GM18526 (cell line): Measurements from ENCODE around the gene COTL1.
A peak's percentile ranks its signal among the peaks of the same experiment; 100 is the strongest.

Experiments used
- POLR2A ChIP-seq: IDR thresholded peaks from 3 replicates; pipeline ENCODE4 v1.6.1; 2011; ENCODE audit not compliant: insufficient read length; ENCODE audit errors: extremely low read depth

The COTL1 gene, protein sequence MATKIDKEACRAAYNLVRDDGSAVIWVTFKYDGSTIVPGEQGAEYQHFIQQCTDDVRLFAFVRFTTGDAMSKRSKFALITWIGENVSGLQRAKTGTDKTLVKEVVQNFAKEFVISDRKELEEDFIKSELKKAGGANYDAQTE

DNA sequence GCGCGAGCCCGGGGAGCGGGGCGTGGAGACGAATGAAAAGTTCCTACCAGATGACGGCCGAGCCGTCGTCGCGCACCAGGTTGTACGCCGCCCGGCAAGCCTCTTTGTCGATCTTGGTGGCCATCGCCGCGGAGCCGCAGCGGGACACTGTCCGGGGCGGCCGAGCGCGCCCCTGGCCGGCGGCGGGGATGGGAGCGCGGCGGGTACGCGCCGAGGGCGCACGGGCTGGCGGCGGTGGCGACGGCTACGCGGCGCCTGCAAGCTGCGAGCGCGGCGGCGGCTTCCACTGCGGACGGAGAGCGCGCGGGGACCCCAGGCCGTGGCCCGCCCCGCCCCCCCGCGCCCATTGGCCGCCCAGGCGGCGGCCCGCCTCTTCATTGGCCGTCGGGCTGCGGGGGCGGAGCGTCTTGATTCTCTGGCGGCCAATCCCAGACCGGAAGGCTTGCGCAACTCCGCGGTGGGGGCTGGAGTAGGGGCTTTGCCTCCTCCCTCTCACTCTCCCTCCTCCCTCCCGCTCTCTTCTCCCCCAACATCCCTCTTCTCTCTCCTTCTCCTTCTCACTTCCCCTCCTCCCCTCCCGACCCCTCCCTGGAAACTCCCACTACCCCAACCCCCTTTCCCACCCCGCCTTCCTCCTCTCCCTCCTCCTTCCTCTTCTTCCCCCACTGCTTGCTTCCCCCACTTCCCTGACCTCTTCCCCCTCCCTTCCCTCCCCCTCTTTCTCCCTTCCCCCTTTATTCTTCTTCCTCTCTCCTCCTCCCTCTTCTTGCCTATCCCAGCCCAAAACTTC, at the start of gene COTL1:
Gene COTL1, minus strand, starts transcription at position 288 of the 790 bp plus-strand sequence. Its CDS starts 164 bp downstream, at position 124.
- peak; percentile 93 for TF ChIP-seq POLR2A

- TF ChIP-seq POLR2A = no peak
These were observed 48.0 kb upstream of the COTL1 start for GRCh38 chr16:84665843-84666242.

- TF ChIP-seq POLR2A = no peak
These were observed 47.5 kb upstream of the COTL1 start for GRCh38 chr16:84665359-84665758.

- no peak for TF ChIP-seq POLR2A
These were observed 45.7 kb upstream of the COTL1 start for GRCh38 chr16:84663433-84664101.

- TF ChIP-seq POLR2A = no peak
These were observed 44.6 kb upstream of the COTL1 start for GRCh38 chr16:84662471-84662870.

DNA sequence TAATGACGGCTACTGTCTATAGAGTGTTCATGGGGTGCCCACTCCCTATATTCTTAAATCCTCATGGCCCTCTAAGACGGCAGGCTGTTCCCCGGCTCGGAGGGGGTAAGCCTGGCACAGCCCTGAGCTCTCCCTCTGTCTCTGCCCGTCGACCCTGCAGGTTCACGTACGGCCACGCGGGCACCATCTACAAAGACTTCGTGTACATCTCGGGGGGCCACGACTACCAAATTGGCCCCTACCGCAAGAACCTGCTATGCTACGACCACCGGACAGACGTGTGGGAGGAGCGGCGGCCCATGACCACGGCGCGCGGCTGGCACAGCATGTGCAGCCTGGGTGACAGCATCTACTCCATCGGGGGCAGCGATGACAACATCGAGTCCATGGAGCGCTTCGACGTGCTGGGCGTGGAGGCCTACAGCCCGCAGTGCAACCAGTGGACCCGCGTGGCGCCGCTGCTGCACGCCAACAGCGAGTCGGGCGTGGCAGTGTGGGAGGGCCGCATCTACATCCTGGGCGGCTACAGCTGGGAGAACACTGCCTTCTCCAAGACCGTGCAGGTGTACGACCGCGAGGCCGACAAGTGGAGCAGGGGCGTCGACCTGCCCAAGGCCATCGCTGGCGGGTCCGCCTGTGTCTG, 43.7 kb upstream of the COTL1 start:
- no peak for TF ChIP-seq POLR2A

DNA sequence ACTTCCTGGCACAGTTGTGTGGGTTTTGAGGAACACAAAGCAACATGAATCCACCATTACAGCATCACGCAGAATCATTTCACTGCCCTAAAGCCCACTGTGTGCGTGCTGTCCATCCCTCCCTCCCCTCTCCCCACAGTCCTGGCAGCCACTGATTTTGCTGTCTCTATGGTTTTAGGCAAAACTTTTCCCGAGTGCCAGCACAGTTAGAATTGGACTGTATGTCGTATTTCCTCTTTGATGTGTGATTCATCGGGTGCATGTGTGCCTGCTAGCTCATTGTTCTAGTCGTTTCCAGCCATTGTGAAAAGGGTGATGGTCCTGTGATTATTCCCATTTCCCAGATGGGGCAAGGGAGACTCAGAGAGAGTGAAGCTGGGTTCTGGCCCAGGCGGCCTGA, 43.1 kb upstream of the COTL1 start:
- TF ChIP-seq POLR2A = no peak

GRCh38 chr16:84659656-84660300, 41.9 kb upstream of the COTL1 start:
- no peak for TF ChIP-seq POLR2A

DNA sequence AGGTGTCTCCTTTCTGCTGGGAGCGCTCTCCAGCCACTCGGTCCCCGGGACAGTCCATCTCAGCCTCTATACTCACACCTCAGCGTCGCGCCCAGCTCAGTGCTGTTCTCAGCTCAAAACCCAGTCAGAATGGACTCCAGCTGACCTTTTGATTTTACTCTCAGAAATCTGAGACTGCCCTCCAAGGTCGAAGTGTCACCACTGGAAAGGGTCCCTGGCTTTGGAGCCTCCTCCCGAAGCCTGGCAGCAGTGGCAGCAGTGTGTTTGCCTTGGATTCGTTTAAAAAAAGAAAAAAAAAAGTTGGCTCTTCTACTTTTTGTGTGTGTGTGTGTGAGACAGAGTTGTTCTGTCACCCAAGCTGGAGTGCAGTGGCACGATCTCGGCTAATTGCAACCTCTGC, 40.8 kb upstream of the COTL1 start:
- no peak for TF ChIP-seq POLR2A

- no peak for TF ChIP-seq POLR2A
These were observed 39.5 kb upstream of the COTL1 start for GRCh38 chr16:84657229-84657837.

DNA sequence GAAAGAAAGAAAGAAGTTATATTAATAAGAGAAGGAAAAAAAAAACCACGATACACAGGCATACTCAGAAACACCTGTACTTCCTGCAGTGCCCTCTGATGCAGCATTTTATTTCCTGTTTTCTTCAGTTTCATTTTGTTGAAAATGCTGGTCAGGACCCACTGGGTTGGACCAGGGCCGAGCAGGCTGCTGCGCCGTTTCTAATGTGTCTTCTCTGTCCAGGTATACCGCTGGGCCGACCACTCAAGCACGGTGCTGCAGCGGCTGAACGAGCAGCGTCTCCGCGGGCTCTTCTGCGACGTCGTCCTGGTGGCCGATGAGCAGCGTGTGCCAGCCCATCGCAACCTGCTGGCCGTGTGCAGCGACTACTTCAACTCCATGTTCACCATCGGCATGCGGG, 38.8 kb upstream of the COTL1 start:
- no peak for TF ChIP-seq POLR2A

- TF ChIP-seq POLR2A = no peak
These were observed 37.1 kb upstream of the COTL1 start for GRCh38 chr16:84654998-84655397.

DNA sequence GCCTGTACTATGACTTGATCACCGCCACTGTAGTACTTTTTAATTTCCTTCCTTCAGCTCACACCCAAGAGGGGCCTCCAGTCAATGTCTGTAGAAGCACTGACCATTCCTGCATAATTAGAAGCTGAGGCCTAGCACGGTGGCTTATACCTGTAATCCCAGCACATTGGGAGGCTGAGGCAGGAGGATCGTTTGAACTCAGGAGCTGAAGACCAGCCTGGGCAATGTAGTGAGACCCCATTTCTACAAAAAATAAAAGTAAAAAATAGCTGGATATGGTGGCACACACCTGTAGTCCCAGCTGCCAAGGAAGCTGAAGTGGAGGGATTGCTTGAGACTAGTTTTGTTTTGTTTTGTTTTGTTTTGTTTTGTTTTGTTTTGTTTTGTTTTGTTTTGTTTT, 36.4 kb upstream of the COTL1 start:
- no peak for TF ChIP-seq POLR2A

DNA sequence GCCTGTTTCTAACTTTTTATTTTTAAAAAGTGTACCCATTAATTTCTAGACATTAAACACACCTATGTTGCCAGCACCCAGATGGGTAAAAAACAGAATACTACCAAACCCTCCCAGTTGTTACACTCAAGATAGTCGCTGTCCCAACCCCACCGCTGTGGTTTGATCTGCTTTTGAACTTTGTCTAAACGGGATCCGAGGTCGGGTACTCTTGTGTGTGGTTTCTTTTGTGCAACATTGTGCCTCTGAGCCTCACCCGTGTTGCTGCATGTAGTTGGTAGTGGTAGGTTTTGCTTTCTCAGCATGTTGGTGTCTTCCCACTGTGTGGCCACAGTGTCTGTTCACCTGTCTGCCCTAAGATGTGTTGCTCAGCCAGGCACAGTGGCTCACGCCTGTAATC, 34.7 kb upstream of the COTL1 start:
- no peak for TF ChIP-seq POLR2A
